ENCODE data around the gene KLF3.

The KLF3 gene

DNA sequence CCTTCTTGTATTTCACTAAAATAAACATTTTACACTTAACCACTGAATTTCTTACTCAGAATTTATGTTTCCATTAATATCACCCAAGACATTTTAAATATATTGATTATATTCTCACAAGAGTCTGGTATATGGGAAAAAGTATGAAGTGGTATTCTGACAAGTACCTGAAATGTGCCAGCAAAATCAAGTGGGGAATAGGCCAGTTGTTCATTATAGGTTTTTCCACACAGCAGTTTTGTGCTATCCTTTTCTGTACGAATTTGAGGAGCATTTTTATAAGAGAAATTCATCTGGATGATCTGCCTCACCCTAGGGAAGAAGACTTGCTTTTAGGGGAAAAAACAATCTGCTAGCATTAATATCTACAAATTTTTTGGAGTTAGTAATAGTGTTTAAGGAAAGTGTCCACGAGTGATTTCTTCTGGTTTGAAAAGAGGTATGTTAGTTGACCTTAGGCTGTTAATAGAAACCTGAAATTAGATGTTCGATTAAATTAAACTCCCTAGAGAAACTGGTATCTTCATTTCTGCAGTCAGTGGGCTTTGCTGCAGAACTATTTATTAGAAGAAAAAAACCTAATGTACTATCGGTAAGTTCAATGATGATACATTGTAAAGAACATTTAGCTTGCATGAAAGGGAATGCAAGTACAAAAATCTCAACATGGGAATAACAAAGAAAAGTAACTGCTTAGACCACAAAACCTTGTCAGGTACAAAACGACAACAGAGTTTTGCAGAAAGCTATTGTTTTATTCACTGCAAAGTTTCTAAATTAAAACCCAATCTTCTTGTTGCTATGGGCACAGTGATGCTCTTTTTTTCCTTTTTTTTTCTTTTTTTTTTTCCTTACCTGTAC, 1.8 kb downstream of the KLF3 start:
- H3K36me3 ChIP-seq (ENCODE audit: control insufficient read depth in 1 of 2, insufficient read depth in 2 of 2, low read length in 2 of 2), result no peaks in the 10 kb centered on the region
- peaks cover 34 to 50% of the 10 kb centered on the region in 2 donors for H3K4me1 ChIP-seq (ENCODE audit: control insufficient read depth in 1 of 2, insufficient read depth in 2 of 2, low read length in 2 of 2)
- no peaks in the 10 kb centered on the region for H3K27me3 ChIP-seq (ENCODE audit: control insufficient read depth in 1 of 2, insufficient read depth in 2 of 2, low read length in 2 of 2)
- no peaks in the 10 kb centered on the region for H3K9me3 ChIP-seq (ENCODE audit: control insufficient read depth in 1 of 2, low read length in 2 of 2)
- H3K27ac ChIP-seq (ENCODE audit: low read depth, low read length), result peak overlapping the region; percentile 99
- peak overlapping the region; percentile 80 to 97 for H3K9ac ChIP-seq (ENCODE audit: low read depth in 1 of 2, low read length in 2 of 2)
- peak overlapping the region; percentile 84 to 86 for H3K4me3 ChIP-seq (ENCODE audit: low read depth in 1 of 2, low read length in 2 of 2)

- no peaks in the 10 kb centered on the region for H3K9me3 ChIP-seq (ENCODE audit: control insufficient read depth in 1 of 2, low read length in 2 of 2)
- peak overlapping the region; percentile 99 for H3K27ac ChIP-seq (ENCODE audit: low read depth, low read length)
- no peaks in the 10 kb centered on the region for H3K36me3 ChIP-seq (ENCODE audit: control insufficient read depth in 1 of 2, insufficient read depth in 2 of 2, low read length in 2 of 2)
- no peaks in the 10 kb centered on the region for H3K27me3 ChIP-seq (ENCODE audit: control insufficient read depth in 1 of 2, insufficient read depth in 2 of 2, low read length in 2 of 2)
- H3K4me1 ChIP-seq (ENCODE audit: control insufficient read depth in 1 of 2, insufficient read depth in 2 of 2, low read length in 2 of 2), result peaks cover 43 to 55% of the 10 kb centered on the region in 2 donors
- H3K9ac ChIP-seq (ENCODE audit: low read depth in 1 of 2, low read length in 2 of 2), result peak overlapping the region; percentile 80 to 97
- H3K4me3 ChIP-seq (ENCODE audit: low read depth in 1 of 2, low read length in 2 of 2), result peak overlapping the region; percentile 84 to 86
These were observed 2.7 kb downstream of the KLF3 start for GRCh38 chr4:38666766-38667084.

GRCh38 chr4:38667085-38667893, 3.3 kb downstream of the KLF3 start:
- Histone ChIP-seq H3K4me3 (ENCODE audit: low read depth in 1 of 2, low read length in 2 of 2) (peak overlapping the region; percentile 84 to 86), H3K36me3 (ENCODE audit: control insufficient read depth in 1 of 2, insufficient read depth in 2 of 2, low read length in 2 of 2) (no peaks in the 10 kb centered on the region), H3K4me1 (ENCODE audit: control insufficient read depth in 1 of 2, insufficient read depth in 2 of 2, low read length in 2 of 2) (peaks cover 43 to 55% of the 10 kb centered on the region in 2 donors), H3K9me3 (ENCODE audit: control insufficient read depth in 1 of 2, low read length in 2 of 2) (no peaks in the 10 kb centered on the region), H3K27me3 (ENCODE audit: control insufficient read depth in 1 of 2, insufficient read depth in 2 of 2, low read length in 2 of 2) (no peaks in the 10 kb centered on the region), H3K9ac (ENCODE audit: low read depth in 1 of 2, low read length in 2 of 2) (peak overlapping the region; percentile 80 to 97), H3K27ac (ENCODE audit: low read depth, low read length) (peak overlapping the region; percentile 99)

- Histone ChIP-seq H3K27me3 (ENCODE audit: control insufficient read depth in 1 of 2, insufficient read depth in 2 of 2, low read length in 2 of 2) (no peaks in the 10 kb centered on the region), H3K9ac (ENCODE audit: low read depth in 1 of 2, low read length in 2 of 2) (peak overlapping the region; percentile 44 to 47), H3K4me3 (ENCODE audit: low read depth in 1 of 2, low read length in 2 of 2) (peak overlapping the region; percentile 12 to 13), H3K36me3 (ENCODE audit: control insufficient read depth in 1 of 2, insufficient read depth in 2 of 2, low read length in 2 of 2) (no peaks in the 10 kb centered on the region), H3K9me3 (ENCODE audit: control insufficient read depth in 1 of 2, low read length in 2 of 2) (no peaks in the 10 kb centered on the region), H3K27ac (ENCODE audit: low read depth, low read length) (no peak overlapping the region), H3K4me1 (ENCODE audit: control insufficient read depth in 1 of 2, insufficient read depth in 2 of 2, low read length in 2 of 2) (peaks cover 49 to 61% of the 10 kb centered on the region in 2 donors)
These were observed 4.4 kb downstream of the KLF3 start for GRCh38 chr4:38668203-38668971.

GRCh38 chr4:38669208-38669607, 5.2 kb downstream of the KLF3 start:
- Histone ChIP-seq H3K27ac (ENCODE audit: low read depth, low read length) (peak overlapping the region; percentile 26), H3K9ac (ENCODE audit: low read depth in 1 of 2, low read length in 2 of 2) (peak overlapping the region; percentile 44 to 47), H3K36me3 (ENCODE audit: control insufficient read depth in 1 of 2, insufficient read depth in 2 of 2, low read length in 2 of 2) (no peaks in the 10 kb centered on the region), H3K27me3 (ENCODE audit: control insufficient read depth in 1 of 2, insufficient read depth in 2 of 2, low read length in 2 of 2) (no peaks in the 10 kb centered on the region), H3K4me3 (ENCODE audit: low read depth in 1 of 2, low read length in 2 of 2) (peak overlapping the region; percentile 13 to 50), H3K4me1 (ENCODE audit: control insufficient read depth in 1 of 2, insufficient read depth in 2 of 2, low read length in 2 of 2) (peaks cover 58 to 69% of the 10 kb centered on the region in 2 donors), H3K9me3 (ENCODE audit: control insufficient read depth in 1 of 2, low read length in 2 of 2) (no peaks in the 10 kb centered on the region)

DNA sequence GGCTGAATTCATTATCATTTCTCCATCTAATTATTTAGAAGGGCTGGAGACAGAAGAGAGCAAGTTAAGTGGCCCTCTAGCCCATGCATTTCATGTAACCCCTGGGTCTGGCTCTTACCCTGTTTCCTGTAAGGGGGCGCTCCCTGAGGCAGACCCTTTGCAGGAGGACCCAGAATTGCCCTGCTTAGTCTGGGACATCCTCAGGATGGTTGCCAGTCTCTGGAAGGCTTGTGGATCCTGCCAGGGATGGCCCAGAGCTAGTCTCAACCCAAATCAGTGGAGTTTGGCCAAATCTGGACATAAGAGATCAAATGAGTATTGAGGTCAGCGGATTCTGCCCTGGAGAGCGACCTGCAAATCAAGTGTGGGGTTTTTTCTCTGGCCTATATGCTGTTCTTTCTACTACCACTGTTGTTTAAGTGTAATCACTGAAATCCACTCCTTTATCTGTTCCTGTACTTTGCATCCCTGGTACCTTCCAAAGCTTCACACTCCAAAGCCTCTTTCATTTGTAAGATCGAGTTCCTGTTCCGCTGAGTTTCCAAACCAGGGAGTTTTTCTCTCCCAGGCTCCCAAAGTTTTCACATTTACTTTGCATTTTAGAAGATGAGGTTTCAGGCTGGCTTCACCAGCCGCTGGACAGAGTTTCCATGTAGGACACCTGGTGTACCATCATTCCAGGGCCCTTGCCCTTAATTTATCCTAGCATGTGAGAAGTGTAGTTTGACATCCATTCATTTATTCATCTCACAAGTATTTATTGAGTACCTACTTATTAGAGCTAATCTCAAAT, 6.3 kb downstream of the KLF3 start:
- Histone ChIP-seq H3K36me3 (ENCODE audit: control insufficient read depth in 1 of 2, insufficient read depth in 2 of 2, low read length in 2 of 2) (no peaks in the 10 kb centered on the region), H3K9me3 (ENCODE audit: control insufficient read depth in 1 of 2, low read length in 2 of 2) (no peaks in the 10 kb centered on the region), H3K27ac (ENCODE audit: low read depth, low read length) (peak overlapping the region; percentile 95), H3K27me3 (ENCODE audit: control insufficient read depth in 1 of 2, insufficient read depth in 2 of 2, low read length in 2 of 2) (no peaks in the 10 kb centered on the region), H3K4me3 (ENCODE audit: low read depth in 1 of 2, low read length in 2 of 2) (peak overlapping the region; percentile 38 to 49), H3K9ac (ENCODE audit: low read depth in 1 of 2, low read length in 2 of 2) (peak overlapping the region; percentile 63 to 84), H3K4me1 (ENCODE audit: control insufficient read depth in 1 of 2, insufficient read depth in 2 of 2, low read length in 2 of 2) (peaks cover 68 to 80% of the 10 kb centered on the region in 2 donors)

GRCh38 chr4:38670939-38671591, 7.1 kb downstream of the KLF3 start:
- peak overlapping the region; percentile 63 to 84 for H3K9ac ChIP-seq (ENCODE audit: low read depth in 1 of 2, low read length in 2 of 2)
- no peaks in the 10 kb centered on the region for H3K36me3 ChIP-seq (ENCODE audit: control insufficient read depth in 1 of 2, insufficient read depth in 2 of 2, low read length in 2 of 2)
- H3K27me3 ChIP-seq (ENCODE audit: control insufficient read depth in 1 of 2, insufficient read depth in 2 of 2, low read length in 2 of 2), result no peaks in the 10 kb centered on the region
- H3K9me3 ChIP-seq (ENCODE audit: control insufficient read depth in 1 of 2, low read length in 2 of 2), result no peaks in the 10 kb centered on the region
- H3K27ac ChIP-seq (ENCODE audit: low read depth, low read length), result peak overlapping the region; percentile 95
- H3K4me3 ChIP-seq (ENCODE audit: low read depth in 1 of 2, low read length in 2 of 2), result peak overlapping the region; percentile 38 to 49
- H3K4me1 ChIP-seq (ENCODE audit: control insufficient read depth in 1 of 2, insufficient read depth in 2 of 2, low read length in 2 of 2), result peaks cover 73 to 88% of the 10 kb centered on the region in 2 donors

DNA sequence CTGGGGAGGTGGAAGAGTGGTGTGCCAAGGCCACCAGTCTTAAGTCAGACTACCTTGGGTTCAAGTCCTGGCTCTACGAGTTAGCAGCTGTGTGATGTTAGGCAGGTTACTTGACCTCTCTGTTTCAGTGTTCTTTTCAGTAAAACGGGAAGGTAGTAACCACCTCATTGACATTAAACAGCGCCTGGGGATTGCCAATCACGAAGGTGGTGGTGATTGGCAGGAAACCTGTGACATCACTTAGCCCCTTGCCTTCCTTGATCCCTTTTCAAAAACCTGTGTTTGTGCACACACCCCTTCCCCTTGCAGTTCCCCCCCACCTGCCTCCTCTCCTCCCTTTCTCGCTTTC, 7.6 kb downstream of the KLF3 start:
- Histone ChIP-seq H3K9ac (ENCODE audit: low read depth in 1 of 2, low read length in 2 of 2) (peak overlapping the region; percentile 63 to 84), H3K27me3 (ENCODE audit: control insufficient read depth in 1 of 2, insufficient read depth in 2 of 2, low read length in 2 of 2) (no peaks in the 10 kb centered on the region), H3K36me3 (ENCODE audit: control insufficient read depth in 1 of 2, insufficient read depth in 2 of 2, low read length in 2 of 2) (no peaks in the 10 kb centered on the region), H3K27ac (ENCODE audit: low read depth, low read length) (peak overlapping the region; percentile 95), H3K4me1 (ENCODE audit: control insufficient read depth in 1 of 2, insufficient read depth in 2 of 2, low read length in 2 of 2) (peaks cover 73 to 83% of the 10 kb centered on the region in 2 donors), H3K9me3 (ENCODE audit: control insufficient read depth in 1 of 2, low read length in 2 of 2) (no peaks in the 10 kb centered on the region), H3K4me3 (ENCODE audit: low read depth in 1 of 2, low read length in 2 of 2) (peak overlapping the region; percentile 38 to 49)

DNA sequence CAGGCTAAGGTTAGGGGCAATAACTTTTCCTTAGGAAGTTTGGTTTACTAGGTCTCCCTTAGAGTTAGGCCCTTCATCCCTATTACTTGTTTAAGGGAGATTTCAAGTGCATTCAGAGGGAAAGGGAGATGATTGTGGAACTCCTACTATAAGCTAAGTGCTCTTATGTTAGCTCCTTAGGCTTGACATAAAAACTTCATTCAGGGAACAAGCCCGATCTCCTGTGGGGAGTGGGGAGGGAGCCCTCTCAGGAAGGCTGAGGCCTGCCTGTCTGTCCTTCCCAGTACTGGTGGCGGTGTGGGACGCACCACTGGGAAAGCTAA, 8.0 kb downstream of the KLF3 start:
- H3K4me3 ChIP-seq (ENCODE audit: low read depth in 1 of 2, low read length in 2 of 2), result peak overlapping the region; percentile 38 to 49
- no peaks in the 10 kb centered on the region for H3K36me3 ChIP-seq (ENCODE audit: control insufficient read depth in 1 of 2, insufficient read depth in 2 of 2, low read length in 2 of 2)
- H3K9me3 ChIP-seq (ENCODE audit: control insufficient read depth in 1 of 2, low read length in 2 of 2), result no peaks in the 10 kb centered on the region
- H3K9ac ChIP-seq (ENCODE audit: low read depth in 1 of 2, low read length in 2 of 2), result peak overlapping the region; percentile 63 to 84
- peak overlapping the region; percentile 95 for H3K27ac ChIP-seq (ENCODE audit: low read depth, low read length)
- no peaks in the 10 kb centered on the region for H3K27me3 ChIP-seq (ENCODE audit: control insufficient read depth in 1 of 2, insufficient read depth in 2 of 2, low read length in 2 of 2)
- H3K4me1 ChIP-seq (ENCODE audit: control insufficient read depth in 1 of 2, insufficient read depth in 2 of 2, low read length in 2 of 2), result peaks cover 73 to 83% of the 10 kb centered on the region in 2 donors

Measured in duodenal mucosa (tissue), 2 donors.